NCI-H2107 (cell line): ENCODE measurements around the gene YWHAQ.
"Not testable (repeated sequence)": the region's sequence is repeated elsewhere in the genome, so short reads cannot be mapped to it uniquely, and the experiment has no call there.

Experiments
- DNase-seq: peaks from one replicate; lab custom pipeline; 2025; lab: John Stamatoyannopoulos, UW

The YWHAQ gene

DNA sequence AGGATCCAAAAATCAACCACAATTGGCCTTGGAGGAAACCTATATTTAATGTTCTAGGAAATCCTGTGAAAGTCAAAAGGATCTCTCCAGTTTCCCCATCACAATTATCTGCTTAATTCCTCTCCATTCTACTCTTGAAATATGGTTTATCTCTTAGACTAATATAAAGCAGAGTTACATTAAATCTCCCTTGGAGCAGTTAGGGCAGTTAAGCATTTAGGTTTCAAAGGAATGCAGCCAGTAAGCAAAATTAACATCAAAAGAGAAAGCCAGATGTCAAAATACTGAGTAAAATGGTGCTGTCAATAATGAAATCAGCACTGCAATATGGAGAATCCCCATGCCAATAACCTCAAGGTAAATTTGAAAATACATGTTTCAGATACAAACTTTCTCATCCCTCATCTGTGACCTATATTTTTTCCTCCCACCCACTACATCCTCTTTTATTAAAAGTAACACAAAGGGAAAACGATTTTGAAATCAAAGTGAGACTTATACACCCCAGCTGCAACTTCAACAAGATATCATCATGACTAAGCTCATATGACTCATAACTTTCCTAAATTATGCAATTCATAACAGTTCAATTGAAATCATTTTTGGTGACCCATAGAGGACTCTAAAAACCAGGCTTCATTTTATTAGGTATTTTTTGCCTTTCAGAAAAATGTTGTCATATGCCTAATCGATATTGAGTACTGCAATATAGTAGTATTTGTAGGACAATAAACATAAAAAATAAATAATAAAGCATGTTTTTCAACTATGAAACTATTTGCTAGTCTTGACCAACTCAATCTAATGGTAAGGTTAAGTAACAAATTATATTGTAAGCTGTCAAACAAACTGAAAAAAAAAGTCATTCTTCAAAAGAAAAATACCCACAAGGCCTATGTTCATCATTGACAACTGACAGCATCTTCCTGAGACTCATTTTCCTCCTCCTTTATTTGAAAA is 78.3 kb downstream of the YWHAQ start:
- DNase-seq, result no peak

DNA sequence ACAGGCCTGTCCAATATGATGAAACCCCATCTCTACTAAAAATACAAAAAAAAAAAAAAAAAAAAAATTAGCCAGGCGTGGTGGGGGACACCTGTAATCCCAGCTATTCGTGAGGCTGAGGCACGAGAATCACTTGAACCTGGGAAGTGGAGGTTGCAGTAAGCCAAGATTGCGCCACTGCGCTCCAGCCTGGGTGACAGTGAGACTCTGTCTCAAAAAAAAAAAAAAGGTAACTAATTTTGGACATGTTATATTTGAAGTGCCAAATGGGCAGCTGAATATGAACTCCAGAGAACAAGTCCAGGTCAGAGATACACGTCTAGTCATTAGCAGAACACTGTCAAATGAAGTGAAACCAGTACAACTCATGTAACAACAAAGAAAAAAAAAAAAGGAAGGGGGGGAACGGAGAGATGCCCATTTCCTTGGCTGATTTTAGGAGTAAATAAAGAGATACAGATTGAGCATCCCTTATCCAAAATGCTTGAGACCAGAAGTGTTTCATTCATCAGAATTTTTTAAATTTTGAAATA is 79.9 kb downstream of the YWHAQ start:
- DNase-seq, result not testable (repeated sequence)

DNA sequence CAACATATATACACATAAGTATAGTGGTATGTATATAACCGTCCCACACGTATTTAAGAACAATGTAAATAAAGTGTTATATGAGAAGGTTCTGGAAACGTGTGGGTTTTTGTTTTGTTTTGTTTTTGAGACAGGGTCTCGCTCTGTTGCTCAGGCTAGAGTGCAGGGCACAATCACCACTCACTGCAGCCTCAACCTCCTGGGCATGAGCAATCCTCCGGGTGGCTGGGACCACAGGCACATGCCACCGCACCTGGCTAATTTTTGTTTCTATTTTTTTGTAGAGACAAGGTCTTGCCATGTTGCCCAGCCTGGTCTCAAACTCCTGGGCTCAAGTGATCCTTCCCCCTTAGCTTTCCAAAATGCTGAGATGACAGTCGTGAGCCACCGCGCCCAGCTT is 81.4 kb downstream of the YWHAQ start:
- DNase-seq, result no peak

DNA sequence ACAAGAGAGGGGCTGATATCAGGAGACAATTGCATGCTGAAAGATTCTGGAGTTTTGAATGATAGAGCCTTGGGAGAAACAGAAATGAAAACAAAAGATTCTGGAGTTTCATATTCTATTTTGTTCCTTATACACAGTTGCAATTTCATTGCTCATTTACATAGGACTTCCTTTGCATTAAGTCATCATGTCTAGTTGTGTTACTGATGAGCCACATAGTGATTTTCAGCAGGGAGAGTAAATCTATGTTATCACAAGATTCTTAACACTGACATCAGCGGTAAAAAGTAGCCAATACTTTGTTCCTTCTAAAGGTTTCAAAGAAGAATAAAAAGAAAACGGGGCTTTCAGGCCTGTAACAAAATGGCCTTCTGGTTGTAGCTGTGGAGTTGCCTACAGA is 82.3 kb downstream of the YWHAQ start:
- no peak for DNase-seq

DNA sequence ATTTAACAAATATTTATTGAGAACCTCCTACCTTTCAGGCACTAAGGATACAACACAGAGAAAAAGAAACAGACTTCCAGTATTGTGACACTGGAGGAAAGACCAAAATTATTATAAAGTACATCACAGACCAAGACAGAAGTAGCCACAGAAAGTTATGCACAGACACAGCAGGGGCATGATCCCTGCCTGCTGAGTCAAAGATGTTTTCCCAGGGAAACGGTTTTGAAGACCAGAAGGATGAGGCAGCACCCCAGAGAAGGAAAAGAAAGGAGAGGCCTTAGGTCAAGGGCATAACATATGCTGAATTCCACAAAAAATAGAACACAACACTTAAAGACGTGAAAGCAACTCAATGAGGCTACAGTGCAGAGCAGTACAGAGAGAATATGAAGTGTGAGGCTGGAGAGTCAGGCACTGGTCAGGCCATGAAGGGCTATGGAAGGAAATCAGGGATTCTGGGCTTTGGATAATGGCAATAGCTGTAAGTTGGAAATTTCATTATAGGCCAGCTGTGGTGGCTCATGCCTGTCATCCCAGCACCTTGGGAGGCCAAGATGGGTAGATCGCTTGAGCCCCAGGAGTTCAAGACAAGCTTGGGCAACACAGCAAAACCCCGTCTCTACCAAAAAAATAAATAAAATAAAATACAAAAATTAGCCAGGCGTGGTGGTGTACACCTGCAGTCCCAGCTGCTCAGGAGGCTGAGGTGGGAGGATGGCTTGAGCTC is 83.4 kb downstream of the YWHAQ start:
- DNase-seq, result no peak

DNA sequence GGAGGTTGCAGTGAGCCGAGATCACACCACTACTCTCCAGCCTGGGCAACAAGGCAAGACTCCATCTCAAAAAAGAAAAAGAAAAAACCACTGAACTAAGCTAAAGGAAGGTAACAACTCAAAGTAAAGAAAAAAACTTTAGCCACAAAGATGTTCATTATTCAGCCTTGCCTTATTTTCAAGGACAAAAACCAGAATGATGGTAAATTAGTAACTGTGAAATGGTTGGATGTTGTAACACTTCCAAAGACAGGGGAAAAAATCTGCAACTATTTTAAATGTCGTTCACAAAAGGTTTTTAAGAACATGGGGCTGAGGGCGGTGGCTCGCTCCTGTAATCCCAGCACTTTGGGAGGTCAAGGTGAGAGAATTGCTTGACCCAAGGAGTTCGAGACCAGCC is 85.3 kb downstream of the YWHAQ start:
- no peak for DNase-seq

DNA sequence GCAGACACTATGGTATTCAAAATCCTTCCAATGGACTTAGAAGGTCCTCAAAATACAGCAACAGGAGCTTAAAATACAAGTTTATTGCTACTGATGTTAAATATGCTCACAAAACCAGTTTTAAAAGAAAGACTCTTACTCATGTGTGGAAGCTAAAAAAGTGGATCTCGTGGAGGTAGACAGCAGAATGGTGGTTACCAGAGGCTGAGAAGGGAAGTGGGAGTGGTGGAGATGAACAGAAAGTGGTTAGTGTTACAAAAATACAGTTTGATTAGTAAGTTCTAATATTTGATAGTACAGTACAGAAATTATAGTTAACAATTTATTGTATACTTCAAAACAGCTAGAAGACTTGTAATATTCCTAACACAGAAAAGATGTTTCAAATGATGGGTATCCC is 87.2 kb downstream of the YWHAQ start:
- no peak for DNase-seq

DNA sequence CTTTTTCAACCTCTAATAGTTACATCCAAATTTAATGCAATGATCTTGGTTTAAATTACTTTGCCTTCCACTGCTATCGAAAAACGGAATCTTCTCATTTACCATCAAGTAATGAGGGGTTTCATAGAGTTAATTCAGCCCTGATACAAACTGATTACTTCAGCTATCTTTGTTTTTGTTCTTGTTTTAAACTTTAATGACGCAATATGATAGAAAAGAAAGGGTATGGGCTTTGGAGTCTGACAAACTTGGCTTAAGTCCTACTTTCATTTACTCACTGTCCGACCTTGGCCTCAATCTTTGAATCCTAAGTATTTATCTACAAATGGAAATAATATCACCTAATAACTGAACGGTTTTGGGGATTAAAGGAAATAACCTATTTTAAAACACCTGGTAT is 91.3 kb downstream of the YWHAQ start:
- DNase-seq, result no peak

DNA sequence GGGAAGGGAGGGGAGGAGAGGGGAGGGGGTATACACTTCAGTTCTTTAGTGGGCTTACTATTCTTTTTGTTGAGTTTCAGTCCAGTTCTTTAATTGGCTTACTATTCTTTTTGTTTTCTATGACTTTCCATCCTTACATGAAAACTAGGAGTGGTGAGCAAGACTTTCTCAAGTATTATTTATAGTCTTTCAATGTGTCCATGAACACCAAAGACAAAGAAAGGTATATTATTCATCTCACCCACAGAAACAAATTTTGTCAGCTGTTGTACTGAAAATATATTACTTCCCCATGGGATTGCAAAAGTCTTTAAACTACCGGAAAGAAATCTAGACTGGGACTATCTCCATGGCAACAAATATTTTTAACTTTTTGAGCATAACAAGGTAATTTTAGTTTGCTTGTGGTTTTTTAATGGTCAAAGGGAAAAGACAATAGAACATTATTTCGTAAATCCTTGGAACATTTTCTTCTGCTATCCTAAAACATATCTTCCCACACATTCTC is 92.7 kb downstream of the YWHAQ start:
- DNase-seq, result no peak

DNA sequence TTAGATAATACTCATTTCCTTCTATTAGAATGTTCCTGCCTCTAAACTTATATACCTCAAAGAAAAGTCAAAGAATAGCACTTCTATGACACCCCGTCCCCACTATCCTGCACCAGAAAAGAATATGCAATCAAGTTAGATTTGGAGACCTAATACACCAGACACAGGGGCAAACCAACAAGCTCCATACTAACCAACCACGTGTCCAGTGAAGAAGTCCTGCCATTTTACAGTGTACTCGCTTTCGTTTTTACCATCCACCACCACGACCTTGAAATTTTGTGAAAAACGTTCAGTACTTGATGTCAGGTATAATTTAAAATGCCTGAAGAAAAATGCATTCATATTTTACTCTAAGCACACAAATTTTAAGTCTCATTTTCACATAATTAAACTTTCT is 94.3 kb downstream of the YWHAQ start:
- DNase-seq, result no peak

DNA sequence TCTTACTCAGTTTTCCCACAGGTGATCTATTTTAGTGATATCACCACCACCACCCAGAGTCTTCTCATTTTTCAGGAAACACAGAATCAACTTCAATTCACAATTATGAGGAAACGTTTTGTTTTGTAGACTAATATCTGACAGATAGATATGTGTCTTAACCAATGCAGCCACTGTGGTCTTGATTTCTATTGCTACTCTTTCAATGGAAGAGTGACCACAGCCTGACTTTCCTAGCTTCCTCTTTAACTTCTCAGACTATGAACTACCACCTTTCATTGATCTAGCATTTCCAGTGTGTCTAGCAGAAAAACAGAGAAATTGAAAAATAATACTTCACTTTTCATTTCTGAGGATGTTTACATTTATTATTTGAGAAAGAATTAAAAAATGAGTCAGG is 95.6 kb downstream of the YWHAQ start:
- no peak for DNase-seq
